NOMO-1 treated with DMSO at 0.1 percent for 48 hours (cell line): Measurements from ENCODE around the gene ACTR1A.

Experiments
- DNase-seq: peaks from one replicate; lab custom pipeline; 2025; ENCODE audit not compliant: unreplicated experiment; lab: John Stamatoyannopoulos, UW

Gene ACTR1A

DNA sequence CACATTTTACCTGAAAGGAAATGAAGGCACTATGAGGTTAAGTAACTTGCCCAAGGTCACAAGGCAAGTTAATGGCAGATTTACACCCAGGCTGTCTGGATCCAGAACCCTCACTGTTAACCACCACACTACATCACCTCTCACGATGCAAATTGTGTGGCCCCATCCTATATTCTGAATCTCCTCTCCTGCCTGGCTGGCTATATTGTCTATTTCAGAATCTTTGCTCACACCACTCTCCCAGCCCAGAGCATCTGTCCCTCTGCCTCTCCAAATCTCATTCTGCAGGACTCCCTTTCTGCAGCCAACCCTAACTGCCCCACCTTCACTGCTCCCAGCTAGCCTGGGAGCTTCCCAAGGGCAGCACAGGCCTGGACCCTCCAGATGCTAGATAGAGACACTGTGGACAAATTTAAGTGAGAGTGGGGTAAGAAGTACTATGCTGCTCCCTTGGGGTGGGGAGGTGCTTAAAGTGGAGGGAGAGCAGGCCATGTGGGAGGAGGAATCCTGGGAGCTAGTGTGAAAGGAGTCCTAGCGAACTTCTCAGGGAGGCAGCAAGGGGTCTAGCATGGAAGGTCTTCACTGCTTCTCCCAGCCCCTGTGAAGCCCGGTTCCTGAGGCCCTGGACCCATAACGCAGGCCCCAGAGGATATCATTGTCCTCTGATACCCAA is 70.9 kb downstream of the ACTR1A start:
- DNase-seq, result no peak

DNA sequence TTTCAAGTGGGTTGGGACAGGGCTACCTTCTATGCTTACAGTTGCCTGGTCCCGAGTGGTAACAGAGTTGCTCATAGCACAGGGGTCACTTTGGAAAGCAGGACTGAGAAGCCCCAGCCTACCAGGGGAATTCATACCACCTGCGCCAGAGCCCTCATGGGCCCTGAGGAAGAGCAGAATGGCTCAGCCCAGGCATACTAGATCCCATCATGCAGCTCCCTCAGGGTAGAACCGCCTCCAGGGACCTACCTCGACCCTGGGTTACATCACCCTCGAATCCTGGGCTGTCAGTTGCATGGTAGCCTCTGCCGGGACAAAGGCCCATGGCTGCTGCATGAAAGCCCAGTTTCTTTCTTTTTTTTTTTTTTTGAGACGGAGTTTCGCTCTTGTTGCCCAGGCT is 73.0 kb downstream of the ACTR1A start:
- no peak for DNase-seq
